ENCODE measurements around the gene PDCD11.

PDCD11 gene

DNA sequence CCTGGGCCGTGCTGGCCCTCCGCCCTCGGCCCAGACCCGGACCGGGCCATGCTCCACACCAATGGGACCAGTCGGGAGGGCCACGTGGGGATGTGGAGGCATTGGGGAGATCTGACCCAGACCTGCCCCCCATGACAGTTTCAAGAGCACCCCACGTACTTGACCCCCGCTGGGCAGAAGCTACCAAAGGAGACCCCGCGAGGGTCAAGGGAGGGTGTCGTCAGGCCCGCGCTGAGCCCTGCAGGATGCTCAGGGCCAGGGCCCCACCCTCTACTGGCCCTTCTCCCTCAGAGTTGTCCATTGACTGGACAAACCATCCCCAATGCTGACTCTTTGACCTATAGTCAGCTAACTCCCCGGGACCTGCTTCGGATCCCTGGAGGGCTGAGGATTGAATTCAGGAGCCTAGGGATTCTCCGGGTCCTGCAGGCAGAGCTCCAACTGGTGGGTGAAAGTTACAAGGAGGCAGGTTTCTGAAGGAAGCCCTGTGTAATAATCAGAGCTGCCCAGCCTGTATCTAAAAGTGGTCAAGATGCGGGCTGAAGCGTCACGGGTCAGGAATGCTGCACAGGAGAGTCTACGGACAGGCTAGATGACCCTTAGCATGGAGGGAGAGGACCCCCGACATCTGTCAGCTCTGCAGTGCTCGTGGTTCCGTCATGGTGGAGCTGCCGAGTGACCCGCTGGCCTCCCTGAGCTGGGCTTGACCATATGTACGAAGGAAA lies 56.2 kb downstream of the PDCD11 start:
- no peak for DNase-seq (ENCODE audit: low spot score)
- no peaks in the 10 kb centered on the region for H3K27me3 ChIP-seq (ENCODE audit: insufficient read depth, poor library complexity, severe bottlenecking)
- peak overlapping the region; percentile 26 for H3K4me3 ChIP-seq (ENCODE audit: severe bottlenecking)
- TF ChIP-seq, protein P1, sequence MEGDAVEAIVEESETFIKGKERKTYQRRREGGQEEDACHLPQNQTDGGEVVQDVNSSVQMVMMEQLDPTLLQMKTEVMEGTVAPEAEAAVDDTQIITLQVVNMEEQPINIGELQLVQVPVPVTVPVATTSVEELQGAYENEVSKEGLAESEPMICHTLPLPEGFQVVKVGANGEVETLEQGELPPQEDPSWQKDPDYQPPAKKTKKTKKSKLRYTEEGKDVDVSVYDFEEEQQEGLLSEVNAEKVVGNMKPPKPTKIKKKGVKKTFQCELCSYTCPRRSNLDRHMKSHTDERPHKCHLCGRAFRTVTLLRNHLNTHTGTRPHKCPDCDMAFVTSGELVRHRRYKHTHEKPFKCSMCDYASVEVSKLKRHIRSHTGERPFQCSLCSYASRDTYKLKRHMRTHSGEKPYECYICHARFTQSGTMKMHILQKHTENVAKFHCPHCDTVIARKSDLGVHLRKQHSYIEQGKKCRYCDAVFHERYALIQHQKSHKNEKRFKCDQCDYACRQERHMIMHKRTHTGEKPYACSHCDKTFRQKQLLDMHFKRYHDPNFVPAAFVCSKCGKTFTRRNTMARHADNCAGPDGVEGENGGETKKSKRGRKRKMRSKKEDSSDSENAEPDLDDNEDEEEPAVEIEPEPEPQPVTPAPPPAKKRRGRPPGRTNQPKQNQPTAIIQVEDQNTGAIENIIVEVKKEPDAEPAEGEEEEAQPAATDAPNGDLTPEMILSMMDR (IDR thresholded peaks at IDR 0.05; ENCODE audit: poor library complexity, severe bottlenecking): no peak
- H3K36me3 ChIP-seq (ENCODE audit: low read depth): no peaks in the 10 kb centered on the region
- no peak overlapping the region for H3K27ac ChIP-seq (ENCODE audit: poor library complexity, severe bottlenecking)
- H3K4me1 ChIP-seq (ENCODE audit: insufficient read depth, poor library complexity, severe bottlenecking): peaks cover 8% of the 10 kb centered on the region
- ATAC-seq (ENCODE audit: low read depth): no peak
- no peaks in the 10 kb centered on the region for H3K9me3 ChIP-seq (ENCODE audit: severe bottlenecking)

DNA sequence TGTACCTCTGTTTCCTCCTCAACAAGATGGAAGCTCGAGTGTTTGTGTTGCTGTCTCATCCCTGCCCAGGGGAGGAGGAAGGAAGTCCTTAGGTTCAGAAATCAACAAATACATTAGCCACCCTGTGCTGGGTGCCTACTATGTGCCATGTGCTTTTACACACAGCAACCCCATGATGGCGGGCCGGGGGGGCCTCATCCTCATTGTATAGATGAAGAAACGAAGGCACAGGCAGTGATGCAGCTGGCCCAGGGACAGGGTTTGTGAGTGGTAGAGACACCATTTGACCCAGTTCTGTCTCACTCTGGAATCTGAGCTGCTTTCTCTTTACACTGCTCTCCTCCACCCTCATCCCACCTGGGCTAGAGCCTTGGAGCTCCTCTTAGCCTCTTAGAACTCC lies 57.6 kb downstream of the PDCD11 start:
- Histone ChIP-seq H3K4me1 (ENCODE audit: insufficient read depth, poor library complexity, severe bottlenecking) (peaks cover 6% of the 10 kb centered on the region), H3K36me3 (ENCODE audit: low read depth) (no peaks in the 10 kb centered on the region), H3K27me3 (ENCODE audit: insufficient read depth, poor library complexity, severe bottlenecking) (no peaks in the 10 kb centered on the region), H3K4me3 (ENCODE audit: severe bottlenecking) (no peak overlapping the region), H3K9me3 (ENCODE audit: severe bottlenecking) (no peaks in the 10 kb centered on the region), H3K27ac (ENCODE audit: poor library complexity, severe bottlenecking) (no peak overlapping the region)
- ATAC-seq (ENCODE audit: low read depth) (no peak), DNase-seq (ENCODE audit: low spot score) (no peak)
- TF ChIP-seq, protein P1 (IDR thresholded peaks at IDR 0.05; ENCODE audit: poor library complexity, severe bottlenecking): no peak

DNA sequence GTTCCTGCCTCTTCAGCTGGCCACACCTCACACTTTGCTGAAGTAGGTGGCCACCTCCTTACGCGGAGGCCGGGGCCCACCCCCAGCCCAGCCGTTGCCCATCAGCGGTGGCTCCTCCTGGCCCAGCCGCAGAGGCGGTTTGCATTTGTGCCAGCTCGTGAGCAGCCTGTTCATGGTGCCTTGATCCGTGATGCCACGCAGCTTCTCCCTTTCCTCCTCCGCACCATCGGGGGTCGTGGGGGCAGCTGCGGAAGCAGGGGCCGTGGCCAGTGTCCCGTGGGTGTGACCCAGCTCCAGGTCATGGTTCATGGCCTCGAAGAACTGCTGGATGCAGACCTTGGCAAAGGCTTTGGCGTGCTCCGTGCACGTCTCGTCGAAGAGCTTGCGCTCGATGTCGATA lies 58.8 kb downstream of the PDCD11 start:
- no peak for ATAC-seq (ENCODE audit: low read depth)
- H3K9me3 ChIP-seq (ENCODE audit: severe bottlenecking): no peaks in the 10 kb centered on the region
- H3K4me3 ChIP-seq (ENCODE audit: severe bottlenecking): no peak overlapping the region
- TF ChIP-seq, protein P1 (IDR thresholded peaks at IDR 0.05; ENCODE audit: poor library complexity, severe bottlenecking): no peak
- H3K4me1 ChIP-seq (ENCODE audit: insufficient read depth, poor library complexity, severe bottlenecking): peaks cover 6% of the 10 kb centered on the region
- no peaks in the 10 kb centered on the region for H3K27me3 ChIP-seq (ENCODE audit: insufficient read depth, poor library complexity, severe bottlenecking)
- H3K36me3 ChIP-seq (ENCODE audit: low read depth): no peaks in the 10 kb centered on the region
- no peak overlapping the region for H3K27ac ChIP-seq (ENCODE audit: poor library complexity, severe bottlenecking)
- DNase-seq (ENCODE audit: low spot score): no peak

DNA sequence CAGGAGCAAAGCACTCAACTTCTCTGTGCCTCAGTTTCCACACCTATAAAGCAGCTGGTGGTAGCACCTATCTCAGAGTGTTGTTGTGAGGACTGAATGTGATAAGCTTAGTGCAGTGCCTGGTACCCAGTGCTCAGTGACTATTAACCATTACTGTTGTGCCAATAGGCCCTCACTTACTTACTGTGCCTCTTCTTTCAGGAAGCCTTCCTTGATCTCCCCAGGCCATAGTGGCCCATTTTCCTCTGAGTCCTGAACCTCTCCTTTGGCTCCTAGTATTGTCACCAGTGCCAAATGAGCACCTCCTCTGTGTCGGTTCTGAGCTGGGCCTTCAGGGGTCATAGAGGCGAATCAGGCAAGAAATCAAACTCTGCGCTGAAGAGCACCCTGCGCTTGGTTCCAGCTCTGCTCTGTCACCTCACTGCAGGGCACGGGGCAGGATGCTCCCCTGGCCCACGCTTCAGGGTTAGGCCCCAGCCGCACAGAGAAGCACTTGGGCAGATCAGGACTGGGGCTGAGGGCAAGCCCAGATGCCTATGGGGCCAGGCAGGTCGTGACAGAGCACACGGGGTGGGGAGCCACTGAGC lies 59.7 kb downstream of the PDCD11 start:
- Histone ChIP-seq H3K9me3 (ENCODE audit: severe bottlenecking) (no peaks in the 10 kb centered on the region), H3K4me3 (ENCODE audit: severe bottlenecking) (no peak overlapping the region), H3K4me1 (ENCODE audit: insufficient read depth, poor library complexity, severe bottlenecking) (peaks cover 5% of the 10 kb centered on the region), H3K36me3 (ENCODE audit: low read depth) (no peaks in the 10 kb centered on the region), H3K27ac (ENCODE audit: poor library complexity, severe bottlenecking) (no peak overlapping the region), H3K27me3 (ENCODE audit: insufficient read depth, poor library complexity, severe bottlenecking) (no peaks in the 10 kb centered on the region)
- ATAC-seq (ENCODE audit: low read depth) (no peak), DNase-seq (ENCODE audit: low spot score) (no peak)
- TF ChIP-seq, protein P1 (IDR thresholded peaks at IDR 0.05; ENCODE audit: poor library complexity, severe bottlenecking): no peak

DNA sequence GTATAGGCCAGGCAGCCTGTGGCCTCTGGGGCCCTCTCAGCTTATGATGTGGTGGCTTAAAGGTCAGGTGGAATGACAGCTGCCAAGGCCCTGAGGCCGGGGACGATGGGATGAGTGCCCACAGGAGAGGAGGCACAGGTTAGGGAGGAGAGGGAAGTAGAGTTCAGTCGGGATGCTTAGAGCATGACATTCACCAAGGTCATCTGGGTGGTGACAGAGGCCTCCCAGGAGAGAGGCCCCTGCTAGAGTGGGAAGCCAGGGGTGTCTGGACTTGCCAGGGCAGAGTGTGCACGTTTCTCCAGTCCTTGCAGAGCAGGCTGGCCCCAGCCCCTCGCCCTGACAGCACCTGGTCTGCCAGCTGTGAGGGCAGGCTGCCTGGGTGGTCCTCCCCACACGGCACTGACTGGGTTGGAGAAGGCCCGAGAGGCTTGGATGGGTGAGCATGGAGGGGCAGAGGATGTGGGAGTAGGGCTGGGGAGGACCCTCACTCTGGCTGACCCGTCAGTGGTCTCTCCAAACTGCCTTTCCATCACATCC lies 60.8 kb downstream of the PDCD11 start:
- Histone ChIP-seq H3K9me3 (ENCODE audit: severe bottlenecking) (no peaks in the 10 kb centered on the region), H3K27ac (ENCODE audit: poor library complexity, severe bottlenecking) (no peak overlapping the region), H3K27me3 (ENCODE audit: insufficient read depth, poor library complexity, severe bottlenecking) (no peaks in the 10 kb centered on the region), H3K4me3 (ENCODE audit: severe bottlenecking) (no peak overlapping the region), H3K36me3 (ENCODE audit: low read depth) (no peaks in the 10 kb centered on the region), H3K4me1 (ENCODE audit: insufficient read depth, poor library complexity, severe bottlenecking) (no peaks in the 10 kb centered on the region)
- DNase-seq (ENCODE audit: low spot score) (no peak), ATAC-seq (ENCODE audit: low read depth) (no peak)
- TF ChIP-seq, protein P1 (IDR thresholded peaks at IDR 0.05; ENCODE audit: poor library complexity, severe bottlenecking): no peak

Measured in RWPE2 (cell line).